HepG2 (cell line): ENCODE results near the gene TSR1. TPM values are rescaled to one million over a fixed set of nuclear protein-coding genes. Genes with fewer than 3 reads are reported as not detected.

Experiments used
- ARHGAP35 ChIP-seq: sonication (generic); formaldehyde crosslinking; IDR thresholded peaks from 2 replicates; pipeline ENCODE4 v1.9.0; 2022; ENCODE audit warnings: mild to moderate bottlenecking, inconsistent platforms, moderate library complexity, missing genetic modification reagents, borderline replicate concordance
- ATF7 ChIP-seq, 2 experiments: fragments of 450-650 bp in 1 of 2; sonication (generic) in 1 of 2; formaldehyde crosslinking in 1 of 2; IDR thresholded peaks; 2 replicates each; pipeline versions ENCODE4 v1.4.0 to v1.6.1; 2016 to 2020; ENCODE audit warnings: antibody characterized with exemption in 1 of 2, mild to moderate bottlenecking in 1 of 2, missing genetic modification reagents in 1 of 2
- CBX1 ChIP-seq: IDR thresholded peaks from one replicate; pipeline ENCODE4 v1.6.1; 2016; ENCODE audit warnings: antibody characterized with exemption, low read depth
- FOXC1 ChIP-seq: sonication (generic); formaldehyde crosslinking; IDR thresholded peaks from 2 replicates; pipeline ENCODE4 v1.8.0; 2022; ENCODE audit warnings: mild to moderate bottlenecking, missing genetic modification reagents, borderline replicate concordance
- HOXA3 ChIP-seq: sonication (generic); formaldehyde crosslinking; IDR thresholded peaks from 2 replicates; pipeline ENCODE4 v1.5.0; 2020; ENCODE audit warnings: missing genetic modification reagents
- LCORL ChIP-seq, 2 experiments: fragments of 450-650 bp in 1 of 2; sonication (generic) in 1 of 2; formaldehyde crosslinking in 1 of 2; IDR thresholded peaks; 2 replicates each; pipeline versions ENCODE4 v1.5.0 to v1.6.1; 2017 to 2020; ENCODE audit warnings: antibody characterized with exemption in 1 of 2, missing genetic modification reagents in 1 of 2
- NFRKB ChIP-seq: fragments of 450-650 bp; IDR thresholded peaks from 2 replicates; pipeline ENCODE4 v1.6.1; 2017
- REXO4 ChIP-seq: sonication (generic); formaldehyde crosslinking; IDR thresholded peaks from 2 replicates; pipeline ENCODE4 v1.8.0; 2022; ENCODE audit warnings: missing genetic modification reagents, mild to moderate bottlenecking, borderline replicate concordance
- SETDB1 ChIP-seq: sonication (generic); formaldehyde crosslinking; IDR thresholded peaks from 2 replicates; pipeline ENCODE4 v1.5.1; 2020; ENCODE audit warnings: missing genetic modification reagents, mild to moderate bottlenecking, borderline replicate concordance
- SOX5 ChIP-seq: IDR thresholded peaks from 2 replicates; pipeline ENCODE4 v1.6.1; 2016; ENCODE audit warnings: borderline replicate concordance
- ZBTB3 ChIP-seq: sonication (generic); formaldehyde crosslinking; IDR thresholded peaks from 2 replicates; pipeline ENCODE4 v1.4.0; 2020; ENCODE audit warnings: low read depth, mild to moderate bottlenecking, moderate library complexity, missing genetic modification reagents, borderline replicate concordance
- ZNF335 ChIP-seq: sonication (generic); formaldehyde crosslinking; IDR thresholded peaks from 2 replicates; pipeline ENCODE4 v1.4.0; 2020; ENCODE audit warnings: missing genetic modification reagents
- ZNF496 ChIP-seq: sonication (generic); formaldehyde crosslinking; IDR thresholded peaks from 2 replicates; pipeline ENCODE4 v1.8.1; 2023; ENCODE audit warnings: mild to moderate bottlenecking, moderate library complexity, missing genetic modification reagents; ENCODE audit not compliant: insufficient replicate concordance
- ZNF503 ChIP-seq: sonication (generic); formaldehyde crosslinking; IDR thresholded peaks from 2 replicates; pipeline ENCODE4 v1.4.0; 2020; ENCODE audit warnings: missing genetic modification reagents
- ZNF574 ChIP-seq: sonication (generic); formaldehyde crosslinking; IDR thresholded peaks from 2 replicates; pipeline ENCODE4 v1.4.0; 2020; ENCODE audit warnings: missing genetic modification reagents
- ZNF616 ChIP-seq: sonication (generic); formaldehyde crosslinking; IDR thresholded peaks from 2 replicates; pipeline ENCODE4 v1.5.0; 2020; ENCODE audit warnings: low read depth, mild to moderate bottlenecking, missing genetic modification reagents
- ZNF782 ChIP-seq: sonication (generic); formaldehyde crosslinking; IDR thresholded peaks from 2 replicates; pipeline ENCODE4 v1.4.0; 2020; ENCODE audit warnings: missing genetic modification reagents, mild to moderate bottlenecking, borderline replicate concordance
- ZSCAN29 ChIP-seq: sonication (generic); formaldehyde crosslinking; conservative IDR thresholded peaks from 2 replicates; pipeline ENCODE4 v1.4.0; 2020; ENCODE audit warnings: mild to moderate bottlenecking, missing genetic modification reagents
- polyA plus RNA-seq, 8 experiments: library from polyadenylated mRNA; depleted of rRNA in 3 of 8; stranded (reverse) in 7 of 8; unstranded in 1 of 8; fragments of >200 nt; fragmentation: Illumina TruSeq in 4 of 8; extraction: Trizol in 4 of 8; gene quantifications; 2 replicates each; pipeline versions ENCODE4 v1.2.1 to v1.2.3, GENCODE V29; 2011 to 2016; ENCODE audit warnings: low read depth in 4 of 8, missing spikeins in 1 of 8, mixed read lengths in 1 of 8; ENCODE audit not compliant: insufficient read depth in 1 of 8
- total RNA-seq, 5 experiments: library from RNA; depleted of rRNA; stranded (reverse); fragments of >200 nt; fragmentation: Illumina TruSeq; extraction: Trizol; gene quantifications; 2 replicates each; pipeline ENCODE4 v1.2.3, GENCODE V29; 2016; ENCODE audit warnings: low read depth in 1 of 5
- TF ChIP-seq, protein P1 (sequence below): sonication (generic); formaldehyde crosslinking; IDR thresholded peaks from 2 replicates; pipeline ENCODE4 v1.4.0; 2020; ENCODE audit warnings: missing genetic modification reagents, mild to moderate bottlenecking, borderline replicate concordance
- TF ChIP-seq, protein P2 (sequence below): sonication (generic); formaldehyde crosslinking; IDR thresholded peaks from 2 replicates; pipeline ENCODE4 v1.8.0; 2022; ENCODE audit warnings: mild to moderate bottlenecking, missing genetic modification reagents, borderline replicate concordance

The TSR1 gene
- total and polyA plus RNA-seq, 2 of the 13 experiments (the other 11 are each of a cell fraction or from before 2014, with no cell fraction given) = 7.1 to 65.8 TPM

GRCh38 chr17:2335726-2336214, 487 bp downstream of the TSR1 start (continued):
- TF ChIP-seq, protein P1, sequence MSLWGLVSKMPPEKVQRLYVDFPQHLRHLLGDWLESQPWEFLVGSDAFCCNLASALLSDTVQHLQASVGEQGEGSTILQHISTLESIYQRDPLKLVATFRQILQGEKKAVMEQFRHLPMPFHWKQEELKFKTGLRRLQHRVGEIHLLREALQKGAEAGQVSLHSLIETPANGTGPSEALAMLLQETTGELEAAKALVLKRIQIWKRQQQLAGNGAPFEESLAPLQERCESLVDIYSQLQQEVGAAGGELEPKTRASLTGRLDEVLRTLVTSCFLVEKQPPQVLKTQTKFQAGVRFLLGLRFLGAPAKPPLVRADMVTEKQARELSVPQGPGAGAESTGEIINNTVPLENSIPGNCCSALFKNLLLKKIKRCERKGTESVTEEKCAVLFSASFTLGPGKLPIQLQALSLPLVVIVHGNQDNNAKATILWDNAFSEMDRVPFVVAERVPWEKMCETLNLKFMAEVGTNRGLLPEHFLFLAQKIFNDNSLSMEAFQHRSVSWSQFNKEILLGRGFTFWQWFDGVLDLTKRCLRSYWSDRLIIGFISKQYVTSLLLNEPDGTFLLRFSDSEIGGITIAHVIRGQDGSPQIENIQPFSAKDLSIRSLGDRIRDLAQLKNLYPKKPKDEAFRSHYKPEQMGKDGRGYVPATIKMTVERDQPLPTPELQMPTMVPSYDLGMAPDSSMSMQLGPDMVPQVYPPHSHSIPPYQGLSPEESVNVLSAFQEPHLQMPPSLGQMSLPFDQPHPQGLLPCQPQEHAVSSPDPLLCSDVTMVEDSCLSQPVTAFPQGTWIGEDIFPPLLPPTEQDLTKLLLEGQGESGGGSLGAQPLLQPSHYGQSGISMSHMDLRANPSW (CRISPR knock-in tag) = no peak
- TF ChIP-seq ATF7 (IDR thresholded peaks at IDR 0.05) (no peak), ATF7 (CRISPR knock-in tag; IDR thresholded peaks at IDR 0.05) (no peak), SETDB1 (CRISPR knock-in tag) (no peak), ZNF335 (CRISPR knock-in tag) (no peak), ZNF496 (CRISPR knock-in tag) (no peak), ZSCAN29 (CRISPR knock-in tag) (0 out of 2 replicates have a peak, but pooled peaks have one; percentile 1), ZBTB3 (CRISPR knock-in tag) (0 out of 2 replicates have a peak, but pooled peaks have one; percentile 22), ZNF616 (CRISPR knock-in tag) (no peak), CBX1 (no peak), NFRKB (no peak), ZNF503 (CRISPR knock-in tag) (no peak), FOXC1 (CRISPR knock-in tag) (no peak), LCORL (IDR thresholded peaks at IDR 0.05) (no peak), LCORL (CRISPR knock-in tag; IDR thresholded peaks at IDR 0.05) (no peak), SOX5 (CRISPR knock-in tag) (no peak), ZNF574 (no peak), HOXA3 (no peak), ARHGAP35 (CRISPR knock-in tag) (no peak), ZNF782 (CRISPR knock-in tag) (0 out of 2 replicates have a peak, but pooled peaks have one; percentile 17), REXO4 (CRISPR knock-in tag) (0 out of 2 replicates have a peak, but pooled peaks have one; percentile 52)
- TF ChIP-seq, protein P2, sequence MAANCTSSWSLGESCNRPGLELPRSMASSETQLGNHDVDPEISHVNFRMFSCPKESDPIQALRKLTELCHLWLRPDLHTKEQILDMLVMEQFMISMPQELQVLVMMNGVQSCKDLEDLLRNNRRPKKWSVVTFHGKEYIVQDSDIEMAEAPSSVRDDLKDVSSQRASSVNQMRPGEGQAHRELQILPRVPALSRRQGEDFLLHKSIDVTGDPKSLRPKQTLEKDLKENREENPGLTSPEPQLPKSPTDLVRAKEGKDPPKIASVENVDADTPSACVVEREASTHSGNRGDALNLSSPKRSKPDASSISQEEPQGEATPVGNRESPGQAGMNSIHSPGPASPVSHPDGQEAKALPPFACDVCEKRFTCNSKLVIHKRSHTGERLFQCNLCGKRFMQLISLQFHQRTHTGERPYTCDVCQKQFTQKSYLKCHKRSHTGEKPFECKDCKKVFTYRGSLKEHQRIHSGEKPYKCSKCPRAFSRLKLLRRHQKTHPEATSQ (CRISPR knock-in tag) = no peak
